HG02759 (cell line): ENCODE data around the gene KRT3.

Experiments
- ATAC-seq: cut with Tn5 transposase; IDR thresholded peaks from one replicate; pipeline ENCODE4 v1.9.1; 2021; ENCODE audit warnings: mild to moderate bottlenecking, moderate library complexity; ENCODE audit not compliant: unreplicated experiment

Gene KRT3

GRCh38 chr12:52783563-52784316 is 12.2 kb downstream of the KRT3 start:
- no peak for ATAC-seq

- no peak for ATAC-seq
These were observed 13.4 kb downstream of the KRT3 start for GRCh38 chr12:52782502-52782901.

GRCh38 chr12:52781399-52782082 is 14.4 kb downstream of the KRT3 start:
- ATAC-seq = no peak

- no peak for ATAC-seq
These were observed 16.0 kb downstream of the KRT3 start for GRCh38 chr12:52779914-52780313.

GRCh38 chr12:52778833-52779232 is 17.1 kb downstream of the KRT3 start:
- ATAC-seq = no peak

GRCh38 chr12:52777566-52777965 is 18.4 kb downstream of the KRT3 start:
- ATAC-seq = no peak

GRCh38 chr12:52776913-52777395 is 19.0 kb downstream of the KRT3 start, which contains the start of gene KRT76:
Gene KRT76, minus strand, starts transcription at chr12:52777345. Its CDS starts 54 bp downstream, at chr12:52777291.
- no peak for ATAC-seq

GRCh38 chr12:52776435-52776834 is 19.5 kb downstream of the KRT3 start:
- ATAC-seq = no peak

- no peak for ATAC-seq
These were observed 21.2 kb downstream of the KRT3 start for GRCh38 chr12:52774629-52775250.

- ATAC-seq = no peak
These were observed 23.1 kb downstream of the KRT3 start for GRCh38 chr12:52772772-52773171.

- ATAC-seq = no peak
These were observed 23.7 kb downstream of the KRT3 start for GRCh38 chr12:52772188-52772587.

- ATAC-seq = no peak
These were observed 24.4 kb downstream of the KRT3 start for GRCh38 chr12:52771505-52771904.

- ATAC-seq = no peak
These were observed 24.8 kb downstream of the KRT3 start for GRCh38 chr12:52771088-52771487.

- ATAC-seq = no peak
These were observed 26.0 kb downstream of the KRT3 start for GRCh38 chr12:52769946-52770345.

GRCh38 chr12:52769354-52769753 is 26.6 kb downstream of the KRT3 start:
- ATAC-seq = no peak

- no peak for ATAC-seq
These were observed 27.3 kb downstream of the KRT3 start for GRCh38 chr12:52768479-52769200.

- no peak for ATAC-seq
These were observed 28.5 kb downstream of the KRT3 start for GRCh38 chr12:52767427-52767826.

- ATAC-seq = no peak
These were observed 28.9 kb downstream of the KRT3 start for GRCh38 chr12:52767020-52767379.

GRCh38 chr12:52766351-52767019 is 29.4 kb downstream of the KRT3 start:
- no peak for ATAC-seq

GRCh38 chr12:52765702-52766101 is 30.2 kb downstream of the KRT3 start:
- ATAC-seq = no peak

GRCh38 chr12:52763991-52764390 is 31.9 kb downstream of the KRT3 start:
- no peak for ATAC-seq
